HepG2 (cell line): ENCODE measurements around the gene C18orf63. TPM values are rescaled to one million over a fixed set of nuclear protein-coding genes. Genes with fewer than 3 reads are reported as not detected.

Experiments
- ATAC-seq: fragments of 200-7000 bp; cut with Tn5 transposase; 3 replicates; pipeline ENCODE4 v1.9.1; 2020; ENCODE audit warnings: mild to moderate bottlenecking, moderate library complexity
- BruUV-seq: library from RNA; stranded (reverse); fragments of 400-500 nt; replicated peaks from 2 replicates; lab custom pipeline; 2021; lab: Mats Ljungman, UMichigan
- CTCF ChIA-PET: fragments of 300-600 bp; formaldehyde crosslinking; extraction: SDS; loops from one replicate; lab custom pipeline; 2021; ENCODE audit warnings: low total read pairs, inconsistent platforms, low intra/inter-chr PET ratio; lab: Yijun Ruan, JAX
- POLR2A ChIA-PET: fragments of 350-600 bp; sonication (Branson Sonifier 250); formaldehyde crosslinking; loops from one replicate; lab custom pipeline; 2020; ENCODE audit warnings: antibody characterized with exemption, inconsistent platforms; lab: Yijun Ruan, JAX
- DNase-seq: peaks from one replicate; pipeline ENCODE4 v3.0.0-alpha.2; 2015; ENCODE audit warnings: low spot score
- FAIRE-seq: peaks from 3 replicates; lab custom pipeline; 2011; peaks lifted over from hg19 to GRCh38; lab: Jason Lieb, UNC
- H2AFZ ChIP-seq: one replicate; pipeline ENCODE4 v1.6.1; 2011; ENCODE audit warnings: low read length, inconsistent platforms
- H3K27ac ChIP-seq: fragments of 300-600 bp; 3 replicates; pipeline ENCODE4 v1.8.0; 2011; ENCODE audit warnings: mixed run types, mild to moderate bottlenecking, mixed read lengths, low read length, inconsistent platforms; ENCODE audit not compliant: insufficient read depth; ENCODE audit errors: extremely low read length
- H3K27me3 ChIP-seq, 2 experiments: fragments of 200-600 bp in 1 of 2; 2 replicates in 1 of 2; 3 replicates in 1 of 2; pipeline versions ENCODE4 v1.6.0 to v1.8.0; 2011; ENCODE audit warnings: low read length in 2 of 2, mild to moderate bottlenecking in 2 of 2, moderate library complexity in 2 of 2, inconsistent platforms in 1 of 2; ENCODE audit not compliant: insufficient read depth in 2 of 2, control insufficient read depth in 1 of 2
- H3K36me3 ChIP-seq, 2 experiments: fragments of 200-600 bp in 1 of 2; replicated peaks in 1 of 2; 2 replicates in 1 of 2; 3 replicates in 1 of 2; pipeline versions ENCODE4 v1.5.1 to v1.8.0; 2011; ENCODE audit warnings: low read length in 2 of 2, inconsistent platforms in 1 of 2; ENCODE audit not compliant: insufficient read depth in 2 of 2, control insufficient read depth in 1 of 2
- H3K4me1 ChIP-seq: 2 replicates; pipeline ENCODE4 v1.5.1; 2012; ENCODE audit warnings: low read length, inconsistent platforms; ENCODE audit not compliant: insufficient read depth
- H3K4me2 ChIP-seq: 2 replicates; pipeline ENCODE4 v1.6.0; 2011; ENCODE audit warnings: low read depth, low read length, inconsistent platforms
- H3K4me3 ChIP-seq, 3 experiments: fragments of 200-600 bp in 1 of 3; sonication (generic), shearing (Covaris generic) in 1 of 3; replicated peaks in 1 of 3; 2 replicates each; pipeline ENCODE4 v1.5.1; 2011 to 2016; ENCODE audit warnings: low read length in 3 of 3, inconsistent platforms in 2 of 3, low read depth in 2 of 3, mild to moderate bottlenecking in 2 of 3, control low read depth in 1 of 3, mixed read lengths in 1 of 3; ENCODE audit not compliant: insufficient read depth in 1 of 3
- H3K79me2 ChIP-seq: one replicate; pipeline ENCODE4 v1.6.1; 2011; ENCODE audit warnings: low read length, inconsistent platforms; ENCODE audit not compliant: insufficient read depth
- H3K9ac ChIP-seq: 2 replicates; pipeline ENCODE4 v1.6.0; 2011; ENCODE audit warnings: mild to moderate bottlenecking, low read depth, low read length, inconsistent platforms; ENCODE audit not compliant: insufficient read depth
- H3K9me3 ChIP-seq: 2 replicates; pipeline ENCODE4 v1.5.1; 2012; ENCODE audit warnings: mild to moderate bottlenecking, low read length
- H4K20me1 ChIP-seq: 2 replicates; pipeline ENCODE4 v1.6.0; 2011; ENCODE audit warnings: inconsistent platforms, mild to moderate bottlenecking, low read length, moderate library complexity; ENCODE audit not compliant: insufficient read depth
- GLI4 ChIP-seq: sonication (generic); formaldehyde crosslinking; IDR thresholded peaks from 2 replicates; pipeline ENCODE4 v1.5.1; 2020; ENCODE audit warnings: missing genetic modification reagents, mild to moderate bottlenecking, moderate library complexity, borderline replicate concordance
- IRF9 ChIP-seq: sonication (generic); formaldehyde crosslinking; IDR thresholded peaks from 2 replicates; pipeline ENCODE4 v1.8.0; 2022; ENCODE audit warnings: missing genetic modification reagents, mild to moderate bottlenecking, borderline replicate concordance
- MAFF ChIP-seq: IDR thresholded peaks from 2 replicates; pipeline ENCODE4 v1.6.1; 2011; ENCODE audit warnings: low read depth, low read length, improper control_type of control experiment
- NCOA1 ChIP-seq: sonication (generic); formaldehyde crosslinking; IDR thresholded peaks from 2 replicates; pipeline ENCODE4 v1.9.0; 2021; ENCODE audit warnings: missing genetic modification reagents
- NFKB2 ChIP-seq: sonication (generic); formaldehyde crosslinking; IDR thresholded peaks from 2 replicates; pipeline ENCODE4 v1.4.0; 2020; ENCODE audit warnings: missing genetic modification reagents, borderline replicate concordance
- NR2F1 ChIP-seq, 2 experiments: fragments of 450-650 bp in 1 of 2; formaldehyde crosslinking in 1 of 2; IDR thresholded peaks; 2 replicates each; pipeline versions ENCODE4 v1.5.0 to v1.6.1; 2016 to 2020; ENCODE audit warnings: mild to moderate bottlenecking in 1 of 2, missing compliant biosample characterization in 1 of 2, missing genetic modification reagents in 1 of 2, moderate library complexity in 1 of 2
- RARG ChIP-seq: sonication (generic); formaldehyde crosslinking; IDR thresholded peaks from 2 replicates; pipeline ENCODE4 v1.4.0; 2020; ENCODE audit warnings: low read depth, mild to moderate bottlenecking, missing genetic modification reagents
- SKI ChIP-seq: fragments of 450-650 bp; IDR thresholded peaks from one replicate; pipeline ENCODE4 v1.6.1; 2018; ENCODE audit warnings: mild to moderate bottlenecking; ENCODE audit not compliant: partially characterized antibody
- SP5 ChIP-seq: IDR thresholded peaks from 2 replicates; pipeline ENCODE4 v1.6.1; 2016; ENCODE audit warnings: low read depth, borderline replicate concordance
- TOPORS ChIP-seq: sonication (generic); formaldehyde crosslinking; IDR thresholded peaks from 2 replicates; pipeline ENCODE4 v1.8.0; 2023; ENCODE audit warnings: mild to moderate bottlenecking, missing genetic modification reagents
- ZBED4 ChIP-seq: sonication (generic); formaldehyde crosslinking; IDR thresholded peaks from 2 replicates; pipeline ENCODE4 v1.4.0; 2020; ENCODE audit warnings: missing genetic modification reagents, borderline replicate concordance
- ZBTB2 ChIP-seq: sonication (generic); formaldehyde crosslinking; IDR thresholded peaks from 2 replicates; pipeline ENCODE4 v1.8.0; 2022; ENCODE audit warnings: low read depth, missing genetic modification reagents
- ZNF552 ChIP-seq: sonication (generic); formaldehyde crosslinking; IDR thresholded peaks from 2 replicates; pipeline ENCODE4 v1.9.0; 2022; ENCODE audit warnings: missing genetic modification reagents, mild to moderate bottlenecking, borderline replicate concordance
- ZNF83 ChIP-seq: sonication (generic); formaldehyde crosslinking; IDR thresholded peaks from 2 replicates; pipeline ENCODE4 v1.4.0; 2020; ENCODE audit warnings: missing genetic modification reagents, mild to moderate bottlenecking, borderline replicate concordance
- ZNF878 ChIP-seq: sonication (generic); formaldehyde crosslinking; IDR thresholded peaks from 2 replicates; pipeline ENCODE4 v1.8.1; 2023; ENCODE audit warnings: mild to moderate bottlenecking, missing genetic modification reagents, moderate library complexity
- WGBS: methylation state at CpG from one replicate; pipeline ENCODE4 v1.1.6; 2017; ENCODE audit warnings: low lambda C conversion rate; 5-methylcytosine and 5-hydroxymethylcytosine counted together
- in situ Hi-C: cut with HindIII; loops from 2 replicates; pipeline ENCODE4 v1.10.0; 2017; ENCODE audit warnings: low pct_unique_long_range_greater_than_20kb; ENCODE audit not compliant: extremely low pct_ligation_motif_present
- intact Hi-C: fragments of 100-400 bp; cut with micrococcal nuclease; formaldehyde crosslinking; loops from one replicate; pipeline ENCODE4 v1.10.0; 2022; ENCODE audit not compliant: unreplicated experiment
- polyA plus RNA-seq, 8 experiments: library from polyadenylated mRNA; depleted of rRNA in 3 of 8; stranded (reverse) in 7 of 8; unstranded in 1 of 8; fragments of >200 nt; fragmentation: Illumina TruSeq in 4 of 8; extraction: Trizol in 4 of 8; gene quantifications; 2 replicates each; pipeline versions ENCODE4 v1.2.1 to v1.2.3, GENCODE V29; 2011 to 2016; ENCODE audit warnings: low read depth in 4 of 8, missing spikeins in 1 of 8, mixed read lengths in 1 of 8; ENCODE audit not compliant: insufficient read depth in 1 of 8
- total RNA-seq, 5 experiments: library from RNA; depleted of rRNA; stranded (reverse); fragments of >200 nt; fragmentation: Illumina TruSeq; extraction: Trizol; gene quantifications; 2 replicates each; pipeline ENCODE4 v1.2.3, GENCODE V29; 2016; ENCODE audit warnings: low read depth in 1 of 5

C18orf63 gene
- total and polyA plus RNA-seq, 2 of the 13 experiments (the other 11 are each of a cell fraction or from before 2014, with no cell fraction given) = 0.01 TPM; not detected in 1

- TF ChIP-seq ZNF878 (CRISPR knock-in tag) = no peak
- TF ChIP-seq RARG (CRISPR knock-in tag) = no peak
- TF ChIP-seq ZBTB2 (CRISPR knock-in tag) = no peak
- TF ChIP-seq SP5 (CRISPR knock-in tag) = no peak
- no peak for TF ChIP-seq GLI4 (CRISPR knock-in tag)
- TF ChIP-seq TOPORS (CRISPR knock-in tag) = no peak
- TF ChIP-seq SKI = no peak
These were observed 29.4 kb upstream of the C18orf63 start (continued) for GRCh38 chr18:74286106-74286855.

- no TSS peak for BruUV-seq
- H3K79me2 ChIP-seq = peaks cover 97% of the 10 kb centered on the region
- no peak overlapping the region for H3K4me3 ChIP-seq
- peaks cover 87% of the 10 kb centered on the region for H3K4me1 ChIP-seq
- in situ Hi-C loops = loop anchor here (25.0 kb wide), 1 partner anchor 925 kb away; the partner anchor contains the start of genes PTGR3 and TSHZ1
- intact Hi-C loops = no loop called here
- H3K4me2 ChIP-seq = 0 out of 2 replicates have a peak overlapping the region, but pooled peaks have one; percentile 74
- H4K20me1 ChIP-seq = no peaks in the 10 kb centered on the region
- POLR2A ChIA-PET = no interaction called here
- no peaks in the 10 kb centered on the region; a peak in 1 of 5 replicates for H3K27me3 ChIP-seq
- no peak for ATAC-seq
- H3K27ac ChIP-seq = no peak overlapping the region
- WGBS = 93% methylated on average over 2 of the region's 2 CpGs
- H3K36me3 ChIP-seq = no peaks in the 10 kb centered on the region
- no peaks in the 10 kb centered on the region for H3K9me3 ChIP-seq
- FAIRE-seq = no peak
- H2AFZ ChIP-seq = no peak overlapping the region
- CTCF ChIA-PET = no interaction called here
- no peak overlapping the region for H3K9ac ChIP-seq
- no peak for DNase-seq
- TF ChIP-seq NR2F1 (CRISPR knock-in tag; IDR thresholded peaks at IDR 0.05) (no peak), ZBED4 (CRISPR knock-in tag) (no peak), ZNF83 (CRISPR knock-in tag) (no peak), NFKB2 (no peak), NCOA1 (CRISPR knock-in tag) (no peak), ZNF552 (no peak), IRF9 (CRISPR knock-in tag) (no peak), MAFF (no peak)
These were observed 28.8 kb upstream of the C18orf63 start for GRCh38 chr18:74286856-74287255.
